ENCODE results near the gene CLDN15.

DNA sequence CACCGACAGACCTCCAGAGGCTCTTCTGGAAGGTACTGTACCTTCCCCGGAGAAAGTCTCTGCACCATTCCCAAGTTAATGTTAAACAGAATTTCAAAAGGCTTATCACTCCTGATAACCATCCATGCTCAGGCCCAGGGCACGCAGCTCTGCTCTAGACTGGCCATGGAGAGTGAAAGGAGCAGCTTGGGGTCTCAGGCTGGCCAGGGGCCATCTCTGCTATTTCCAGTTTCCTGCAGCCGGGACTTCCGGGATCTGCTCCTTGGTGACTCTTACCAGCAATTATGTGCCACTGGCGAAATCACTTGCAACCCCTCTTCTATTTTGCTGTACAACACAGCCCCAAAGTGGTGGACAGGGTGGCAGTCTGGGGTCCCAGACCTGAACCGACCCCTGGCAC, 6.0 kb downstream of the CLDN15 start:
- no peak for TF ChIP-seq POLR2A (IDR thresholded peaks at IDR 0.05)
- TF ChIP-seq, protein P1, sequence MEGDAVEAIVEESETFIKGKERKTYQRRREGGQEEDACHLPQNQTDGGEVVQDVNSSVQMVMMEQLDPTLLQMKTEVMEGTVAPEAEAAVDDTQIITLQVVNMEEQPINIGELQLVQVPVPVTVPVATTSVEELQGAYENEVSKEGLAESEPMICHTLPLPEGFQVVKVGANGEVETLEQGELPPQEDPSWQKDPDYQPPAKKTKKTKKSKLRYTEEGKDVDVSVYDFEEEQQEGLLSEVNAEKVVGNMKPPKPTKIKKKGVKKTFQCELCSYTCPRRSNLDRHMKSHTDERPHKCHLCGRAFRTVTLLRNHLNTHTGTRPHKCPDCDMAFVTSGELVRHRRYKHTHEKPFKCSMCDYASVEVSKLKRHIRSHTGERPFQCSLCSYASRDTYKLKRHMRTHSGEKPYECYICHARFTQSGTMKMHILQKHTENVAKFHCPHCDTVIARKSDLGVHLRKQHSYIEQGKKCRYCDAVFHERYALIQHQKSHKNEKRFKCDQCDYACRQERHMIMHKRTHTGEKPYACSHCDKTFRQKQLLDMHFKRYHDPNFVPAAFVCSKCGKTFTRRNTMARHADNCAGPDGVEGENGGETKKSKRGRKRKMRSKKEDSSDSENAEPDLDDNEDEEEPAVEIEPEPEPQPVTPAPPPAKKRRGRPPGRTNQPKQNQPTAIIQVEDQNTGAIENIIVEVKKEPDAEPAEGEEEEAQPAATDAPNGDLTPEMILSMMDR (IDR thresholded peaks at IDR 0.05 in 8 of 11, conservative IDR thresholded peaks at IDR 0.05 in 3 of 11): no peak

All from spleen (tissue), 7 donors.